ENCODE results near the gene RIPOR3.
A peak's percentile ranks its signal among the peaks of the same experiment; 100 is the strongest.

RIPOR3 gene

GRCh38 chr20:50588034-50588736 lies 103.2 kb downstream of the RIPOR3 start:
- DNase-seq (ENCODE audit: low spot score) = peak; percentile 89

- DNase-seq (ENCODE audit: low spot score) = no peak
These were observed 103.9 kb downstream of the RIPOR3 start for GRCh38 chr20:50587291-50587961.

- no peak for DNase-seq (ENCODE audit: low spot score)
These were observed 104.7 kb downstream of the RIPOR3 start for GRCh38 chr20:50586531-50587232.

- no peak for DNase-seq (ENCODE audit: low spot score)
These were observed 105.7 kb downstream of the RIPOR3 start for GRCh38 chr20:50585678-50586077.

- no peak for DNase-seq (ENCODE audit: low spot score)
These were observed 106.1 kb downstream of the RIPOR3 start for GRCh38 chr20:50585214-50585613.

- no peak for DNase-seq (ENCODE audit: low spot score)
These were observed 106.7 kb downstream of the RIPOR3 start for GRCh38 chr20:50584687-50585086.

- DNase-seq (ENCODE audit: low spot score) = no peak
These were observed 107.7 kb downstream of the RIPOR3 start for GRCh38 chr20:50583442-50584150.

- no peak for DNase-seq (ENCODE audit: low spot score)
These were observed 108.6 kb downstream of the RIPOR3 start for GRCh38 chr20:50582591-50583234.

- no peak for DNase-seq (ENCODE audit: low spot score)
These were observed 109.2 kb downstream of the RIPOR3 start for GRCh38 chr20:50582092-50582491.

- no peak for DNase-seq (ENCODE audit: low spot score)
These were observed 110.3 kb downstream of the RIPOR3 start for GRCh38 chr20:50580842-50581544.

- DNase-seq (ENCODE audit: low spot score) = peak; percentile 87
These were observed 111.2 kb downstream of the RIPOR3 start for GRCh38 chr20:50580016-50580747.

- no peak for DNase-seq (ENCODE audit: low spot score)
These were observed 111.8 kb downstream of the RIPOR3 start for GRCh38 chr20:50579511-50579910.

- DNase-seq (ENCODE audit: low spot score) = no peak
These were observed 112.6 kb downstream of the RIPOR3 start for GRCh38 chr20:50578778-50579165.

- DNase-seq (ENCODE audit: low spot score) = no peak
These were observed 113.1 kb downstream of the RIPOR3 start for GRCh38 chr20:50578061-50578777.

- DNase-seq (ENCODE audit: low spot score) = no peak
These were observed 113.9 kb downstream of the RIPOR3 start for GRCh38 chr20:50577175-50578018.

- DNase-seq (ENCODE audit: low spot score) = peak; percentile 70
These were observed 115.2 kb downstream of the RIPOR3 start for GRCh38 chr20:50575865-50576720.

GRCh38 chr20:50574586-50574985 lies 116.8 kb downstream of the RIPOR3 start:
- DNase-seq (ENCODE audit: low spot score) = no peak

- DNase-seq (ENCODE audit: low spot score) = no peak
These were observed 117.2 kb downstream of the RIPOR3 start for GRCh38 chr20:50574108-50574507.

Data from AG20443 (cell line).